SK-N-SH (cell line): ENCODE measurements around the gene TMEM117.

Source experiments
- CTCF ChIP-seq: fragments of 200-600 bp; sonication (generic); IDR thresholded peaks from 2 replicates; pipeline ENCODE4 v1.6.1; 2017; ENCODE audit warnings: antibody characterized with exemption, mild to moderate bottlenecking, moderate library complexity
- EP300 ChIP-seq, 2 experiments: IDR thresholded peaks; 2 replicates each; pipeline versions ENCODE4 v1.4.0 to v1.6.1; 2012; ENCODE audit warnings: borderline replicate concordance in 1 of 2, low read depth in 1 of 2, low read length in 1 of 2
- FOXM1 ChIP-seq: IDR thresholded peaks from 2 replicates; pipeline ENCODE4 v1.4.0; 2012; ENCODE audit warnings: low read depth, mild to moderate bottlenecking
- GABPA ChIP-seq: IDR thresholded peaks from 2 replicates; pipeline ENCODE4 v1.4.0; 2012; ENCODE audit warnings: low read depth, mild to moderate bottlenecking
- JUND ChIP-seq: IDR thresholded peaks from 2 replicates; pipeline ENCODE4 v1.4.0; 2012
- MEF2A ChIP-seq: IDR thresholded peaks from 2 replicates; pipeline ENCODE4 v1.4.0; 2012; ENCODE audit warnings: low read depth, borderline replicate concordance
- POLR2AphosphoS5 ChIP-seq: IDR thresholded peaks from 2 replicates; pipeline ENCODE4 v1.6.1; 2012; ENCODE audit warnings: low read depth, low read length
- RCOR1 ChIP-seq: fragments of 150-350 bp; IDR thresholded peaks from 2 replicates; pipeline ENCODE4 v1.6.1; 2017; ENCODE audit warnings: antibody characterized with exemption, low read length
- REST ChIP-seq: IDR thresholded peaks from 2 replicates; pipeline ENCODE4 v1.6.1; 2012; ENCODE audit warnings: mild to moderate bottlenecking, low read depth, low read length, moderate library complexity
- RFX5 ChIP-seq: IDR thresholded peaks from 2 replicates; pipeline ENCODE4 v1.6.1; 2012; ENCODE audit warnings: mild to moderate bottlenecking, improper control_type of control experiment, low read length
- TAF1 ChIP-seq: IDR thresholded peaks from 2 replicates; pipeline ENCODE4 v1.6.1; 2012; ENCODE audit warnings: low read depth, mild to moderate bottlenecking, low read length, moderate library complexity, borderline replicate concordance
- TF ChIP-seq, protein P1 (sequence below): fragments of 150-350 bp; IDR thresholded peaks from 2 replicates; pipeline ENCODE4 v1.6.1; 2017; ENCODE audit warnings: antibody characterized with exemption, low read length, low read depth, borderline replicate concordance

DNA sequence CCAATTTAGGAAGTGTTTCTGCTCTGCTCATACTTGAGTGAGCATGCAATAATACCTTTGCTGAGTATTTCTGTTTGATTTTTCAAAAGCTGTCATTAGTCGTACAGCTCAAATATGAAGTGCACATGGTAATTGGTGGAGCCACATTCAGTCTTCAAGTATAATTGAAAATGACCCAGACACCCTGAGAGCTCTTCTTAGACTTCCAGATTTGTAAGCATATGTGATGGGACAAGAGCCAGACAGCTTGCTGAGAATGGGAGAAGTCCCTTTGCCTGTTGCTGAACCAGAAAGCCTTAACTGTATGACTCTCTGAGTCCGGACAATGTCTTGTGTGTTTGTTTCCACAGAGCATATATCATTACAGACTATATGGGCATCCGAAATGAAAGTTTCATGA is 307.3 kb downstream of the TMEM117 start:
- no peak for TF ChIP-seq GABPA
- no peak for TF ChIP-seq CTCF
- no peak for TF ChIP-seq TAF1
- TF ChIP-seq FOXM1: no peak
- no peak for TF ChIP-seq POLR2AphosphoS5
- TF ChIP-seq MEF2A: no peak
- TF ChIP-seq EP300 (IDR thresholded peaks at IDR 0.05; ENCODE audit: borderline replicate concordance in 1 of 2, low read depth in 1 of 2, low read length in 1 of 2): no peak
- TF ChIP-seq, protein P1, sequence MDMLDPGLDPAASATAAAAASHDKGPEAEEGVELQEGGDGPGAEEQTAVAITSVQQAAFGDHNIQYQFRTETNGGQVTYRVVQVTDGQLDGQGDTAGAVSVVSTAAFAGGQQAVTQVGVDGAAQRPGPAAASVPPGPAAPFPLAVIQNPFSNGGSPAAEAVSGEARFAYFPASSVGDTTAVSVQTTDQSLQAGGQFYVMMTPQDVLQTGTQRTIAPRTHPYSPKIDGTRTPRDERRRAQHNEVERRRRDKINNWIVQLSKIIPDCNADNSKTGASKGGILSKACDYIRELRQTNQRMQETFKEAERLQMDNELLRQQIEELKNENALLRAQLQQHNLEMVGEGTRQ: no peak
- TF ChIP-seq JUND: no peak
- TF ChIP-seq REST: no peak
- TF ChIP-seq RFX5: no peak
- no peak for TF ChIP-seq RCOR1
